ENCODE data around the gene SNX32. TPM values are rescaled to one million over a fixed set of nuclear protein-coding genes. Genes with fewer than 3 reads are reported as not detected.

The SNX32 gene
- total and polyA plus RNA-seq, 2 donors (not counting 3 experiments of a cell fraction or from before 2014, with no cell fraction given), result 0.19 TPM; not detected in 1

DNA sequence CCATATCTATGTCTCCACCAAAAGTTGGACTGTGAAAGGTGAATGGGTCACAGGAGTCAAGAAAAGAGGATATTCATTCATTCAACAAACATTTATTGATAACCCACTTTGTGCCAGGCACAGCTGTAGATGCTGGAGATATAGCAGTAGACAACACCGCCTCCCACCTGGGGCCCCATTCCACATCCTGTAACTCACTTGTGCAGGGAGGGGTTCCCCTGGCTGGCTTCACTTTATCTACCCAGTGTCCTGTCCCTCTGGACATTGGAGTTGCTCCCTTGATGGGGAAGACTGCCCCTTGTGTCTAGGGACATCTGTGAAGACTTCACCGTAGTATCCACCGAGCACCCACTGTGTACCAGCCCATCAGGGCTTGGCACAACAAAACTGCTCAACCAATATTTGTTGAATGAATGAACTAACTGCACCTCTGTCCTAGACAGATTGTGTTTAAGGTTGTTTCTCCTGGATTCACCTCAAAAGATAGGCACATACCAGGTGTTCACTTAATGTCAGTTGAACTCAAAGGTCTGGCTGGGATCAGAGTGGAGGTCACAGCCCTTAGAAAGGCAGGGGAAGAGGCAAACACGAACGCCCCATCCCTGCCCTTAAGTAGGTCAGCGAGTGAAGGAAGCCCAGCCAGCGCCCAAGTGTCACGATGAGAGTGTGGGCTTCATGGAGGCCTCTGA lies 48.3 kb upstream of the SNX32 start:
- no peaks in the 10 kb centered on the region for H4K20me1 ChIP-seq (replicated peaks; ENCODE audit: control insufficient read depth, extremely low read depth, insufficient read depth, low read length)
- dilution Hi-C loops (cut with MboI; ENCODE audit: extremely low pct_ligation_motif_present, low sequenced_read_pairs), result no loop called here
- no peak for FAIRE-seq

More for the DNA sequence above, 48.3 kb upstream of the SNX32 start:
- Histone ChIP-seq H3K27ac (ENCODE audit: insufficient read depth, low read depth, low read length) (no peak overlapping the region), H3K4me1 (ENCODE audit: control insufficient read depth, extremely low read depth, insufficient read depth, low read length) (no peaks in the 10 kb centered on the region), H3K27me3 (ENCODE audit: control insufficient read depth in 2 of 2, insufficient read depth in 2 of 2, low read length in 2 of 2) (peaks cover 41 to 42% of the 10 kb centered on the region in 2 experiments), H3K4me2 (ENCODE audit: insufficient read depth, low read length) (no peak overlapping the region), H3K9me1 (replicated peaks; ENCODE audit: control insufficient read depth, extremely low read depth, insufficient read depth, low read length) (no peaks in the 10 kb centered on the region), H3K9me3 (replicated peaks; ENCODE audit: control insufficient read depth, insufficient read depth, low read length) (no peaks in the 10 kb centered on the region), H3K79me2 (ENCODE audit: control insufficient read depth, insufficient read depth, low read length) (no peaks in the 10 kb centered on the region), H3K4me3 (replicated peaks in 1 of 3; ENCODE audit: insufficient read depth in 1 of 3, low read depth in 1 of 3, low read length in 3 of 3) (no peak overlapping the region), H3K9ac (replicated peaks; ENCODE audit: extremely low read depth, insufficient read depth, low read length) (no peak overlapping the region), H3K36me3 (ENCODE audit: control insufficient read depth in 2 of 2, extremely low read depth in 1 of 2, insufficient read depth in 2 of 2, low read length in 2 of 2) (no peaks in the 10 kb centered on the region), H2AFZ (ENCODE audit: low read depth, low read length) (no peak overlapping the region)
- CTCF ChIA-PET, result interaction anchor here (0.7 to 3.7 kb wide), 9 partner anchors 9 to 237 kb away, joined by 3 to 18 read pairs (median 5); no protein-coding TSS in a partner anchor
- no TSS peak for BruUV-seq (replicated peaks)
- intact Hi-C loops (cut with micrococcal nuclease), result no loop called here
- TF ChIP-seq, protein P1, sequence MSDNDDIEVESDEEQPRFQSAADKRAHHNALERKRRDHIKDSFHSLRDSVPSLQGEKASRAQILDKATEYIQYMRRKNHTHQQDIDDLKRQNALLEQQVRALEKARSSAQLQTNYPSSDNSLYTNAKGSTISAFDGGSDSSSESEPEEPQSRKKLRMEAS (IDR thresholded peaks at IDR 0.05; ENCODE audit: insufficient read depth, insufficient read length), result no peak
- TF ChIP-seq, protein P2, sequence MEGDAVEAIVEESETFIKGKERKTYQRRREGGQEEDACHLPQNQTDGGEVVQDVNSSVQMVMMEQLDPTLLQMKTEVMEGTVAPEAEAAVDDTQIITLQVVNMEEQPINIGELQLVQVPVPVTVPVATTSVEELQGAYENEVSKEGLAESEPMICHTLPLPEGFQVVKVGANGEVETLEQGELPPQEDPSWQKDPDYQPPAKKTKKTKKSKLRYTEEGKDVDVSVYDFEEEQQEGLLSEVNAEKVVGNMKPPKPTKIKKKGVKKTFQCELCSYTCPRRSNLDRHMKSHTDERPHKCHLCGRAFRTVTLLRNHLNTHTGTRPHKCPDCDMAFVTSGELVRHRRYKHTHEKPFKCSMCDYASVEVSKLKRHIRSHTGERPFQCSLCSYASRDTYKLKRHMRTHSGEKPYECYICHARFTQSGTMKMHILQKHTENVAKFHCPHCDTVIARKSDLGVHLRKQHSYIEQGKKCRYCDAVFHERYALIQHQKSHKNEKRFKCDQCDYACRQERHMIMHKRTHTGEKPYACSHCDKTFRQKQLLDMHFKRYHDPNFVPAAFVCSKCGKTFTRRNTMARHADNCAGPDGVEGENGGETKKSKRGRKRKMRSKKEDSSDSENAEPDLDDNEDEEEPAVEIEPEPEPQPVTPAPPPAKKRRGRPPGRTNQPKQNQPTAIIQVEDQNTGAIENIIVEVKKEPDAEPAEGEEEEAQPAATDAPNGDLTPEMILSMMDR (IDR thresholded peaks at IDR 0.05; ENCODE audit: extremely low read depth in 1 of 2, insufficient read depth in 1 of 2, low read depth in 1 of 2, low read length in 2 of 2), result no peak
- DNase-seq (ENCODE audit: low read depth, low spot score), result no peak
- POLR2A ChIA-PET, result no interaction called here

Data from endothelial cell of umbilical vein (primary cell).